A673 (cell line): ENCODE measurements around the gene DCC. TPM values are rescaled to one million over a fixed set of nuclear protein-coding genes. Genes with fewer than 3 reads are reported as not detected.

ENCODE experiments used
- BruUV-seq: library from RNA; stranded (reverse); fragments of 400-500 nt; replicated peaks from 2 replicates; lab custom pipeline; 2021; lab: Mats Ljungman, UMichigan
- CTCF ChIA-PET: fragments of 300-600 bp; sonication (Branson Sonifier 250); formaldehyde crosslinking; loops from one replicate; lab custom pipeline; 2022; ENCODE audit warnings: antibody characterized with exemption; lab: Charles Lee
- POLR2A ChIA-PET: fragments of 300-600 bp; sonication (Branson Sonifier 250); formaldehyde crosslinking; loops from one replicate; lab custom pipeline; 2022; ENCODE audit warnings: antibody characterized with exemption; ENCODE audit not compliant: low non-redundant PET; lab: Charles Lee
- DNase-seq: peaks from one replicate; pipeline ENCODE4 v3.0.0-alpha.2; 2015; ENCODE audit warnings: low spot score
- H3K27ac ChIP-seq: fragments of 200-600 bp; sonication (generic); 2 replicates; pipeline ENCODE4 v1.5.1; 2016; ENCODE audit warnings: mixed run types, low read depth, mild to moderate bottlenecking, mixed read lengths, antibody characterized with exemption, low read length; ENCODE audit not compliant: poor library complexity, severe bottlenecking
- H3K27me3 ChIP-seq: fragments of 200-600 bp; sonication (generic); replicated peaks from 2 replicates; pipeline ENCODE4 v1.6.1; 2017; ENCODE audit warnings: mixed run types, low read depth, mild to moderate bottlenecking, mixed read lengths, antibody characterized with exemption, low read length; ENCODE audit not compliant: insufficient read depth, poor library complexity
- H3K36me3 ChIP-seq: fragments of 200-600 bp; sonication (generic); 2 replicates; pipeline ENCODE4 v1.6.1; 2016; ENCODE audit warnings: mixed run types, mild to moderate bottlenecking, mixed read lengths, antibody characterized with exemption, low read length; ENCODE audit not compliant: insufficient read depth, poor library complexity, severe bottlenecking
- H3K4me1 ChIP-seq: fragments of 200-600 bp; sonication (generic); 2 replicates; pipeline ENCODE4 v1.6.1; 2017; ENCODE audit warnings: mixed run types, mild to moderate bottlenecking, mixed read lengths, antibody characterized with exemption, low read length; ENCODE audit not compliant: insufficient read depth, poor library complexity, severe bottlenecking
- H3K4me3 ChIP-seq: fragments of 200-600 bp; sonication (generic); 2 replicates; pipeline ENCODE4 v1.5.1; 2016; ENCODE audit warnings: low read depth, mixed run types, mild to moderate bottlenecking, mixed read lengths, low read length; ENCODE audit not compliant: poor library complexity, severe bottlenecking
- H3K9me3 ChIP-seq: fragments of 200-600 bp; sonication (generic); 2 replicates; pipeline ENCODE4 v1.6.1; 2016; ENCODE audit warnings: mixed run types, low read depth, mild to moderate bottlenecking, mixed read lengths, antibody characterized with exemption, low read length; ENCODE audit not compliant: poor library complexity, severe bottlenecking
- CTCF ChIP-seq: fragments of 300-800, 200-600 bp; sonication (generic); conservative IDR thresholded peaks from 2 replicates; pipeline ENCODE4 v1.5.1; 2017; ENCODE audit warnings: low read depth, mild to moderate bottlenecking, antibody characterized with exemption, low read length, moderate library complexity, mixed read lengths
- EZH2 ChIP-seq: fragments of 200-600 bp; sonication (generic); IDR thresholded peaks from 2 replicates; pipeline ENCODE4 v1.6.1; 2017; ENCODE audit warnings: borderline replicate concordance, low read depth, mild to moderate bottlenecking, mixed read lengths, antibody characterized with exemption, low read length; ENCODE audit not compliant: poor library complexity, severe bottlenecking
- intact Hi-C: fragments of 100-400 bp; cut with micrococcal nuclease; formaldehyde crosslinking; loops from one replicate; pipeline ENCODE4 v1.10.0; 2022; ENCODE audit not compliant: unreplicated experiment
- total RNA-seq: library from RNA; stranded (reverse); gene quantifications from 2 replicates; pipeline ENCODE4 v1.2.3, GENCODE V29; 2021

The DCC gene
- total RNA-seq, 1 experiment from 2014 or later = 93.0 TPM

- Histone ChIP-seq H3K4me3 (no peak overlapping the region), H3K27ac (peak overlapping the region; percentile 68), H3K27me3 (no peaks in the 10 kb centered on the region), H3K9me3 (peaks cover 4% of the 10 kb centered on the region), H3K4me1 (peaks cover 73% of the 10 kb centered on the region), H3K36me3 (no peaks in the 10 kb centered on the region)
- no peak for TF ChIP-seq EZH2
- no peak for TF ChIP-seq CTCF
- ChIA-PET CTCF (no interaction called here), POLR2A (interaction anchor here (1.1 kb wide), 1 partner anchor 501 kb away, joined by 3 read pairs; no protein-coding TSS in a partner anchor)
- BruUV-seq = no TSS peak
- intact Hi-C loops = loop anchor here (5.0 kb wide), 1 partner anchor 546 kb away; the partner anchor contains the start of gene DCC
- peak; percentile 96 for DNase-seq
Measured at GRCh38 chr18:52888014-52888413, 548.0 kb downstream of the DCC start.

- no peak overlapping the region for H3K4me3 ChIP-seq
- no peak for DNase-seq
- no TSS peak for BruUV-seq
- no peak overlapping the region for H3K27ac ChIP-seq
- CTCF ChIA-PET = no interaction called here
- H3K4me1 ChIP-seq = peaks cover 65% of the 10 kb centered on the region
- no peaks in the 10 kb centered on the region for H3K36me3 ChIP-seq
- TF ChIP-seq EZH2 (no peak), CTCF (no peak)
- POLR2A ChIA-PET = no interaction called here
- H3K27me3 ChIP-seq = no peaks in the 10 kb centered on the region
- H3K9me3 ChIP-seq = no peaks in the 10 kb centered on the region
- intact Hi-C loops = loop anchor here (5.0 kb wide), 1 partner anchor 468 kb away; no protein-coding TSS in a partner anchor
Measured at GRCh38 chr18:52894801-52895200, 554.8 kb downstream of the DCC start.

- TF ChIP-seq EZH2 = no peak
- TF ChIP-seq CTCF = 0 out of 2 replicates have a peak, but pooled peaks have one; percentile 8
- intact Hi-C loops = no loop called here
- Histone ChIP-seq H3K9me3 (no peaks in the 10 kb centered on the region), H3K4me3 (no peak overlapping the region), H3K36me3 (no peaks in the 10 kb centered on the region), H3K4me1 (peaks cover 47% of the 10 kb centered on the region), H3K27ac (peak overlapping the region; percentile 42), H3K27me3 (no peaks in the 10 kb centered on the region)
- peak; percentile 66 for DNase-seq
- BruUV-seq = no TSS peak
- CTCF ChIA-PET = no interaction called here
- POLR2A ChIA-PET = no interaction called here
Measured at GRCh38 chr18:52897611-52898484, 557.9 kb downstream of the DCC start.
